Activated T-helper 1 cell treated with Interleukin-2 at 50 U/mL for 16 hours (primary cell): ENCODE measurements around the gene MYOC.
"Not testable (repeated sequence)": the region's sequence is repeated elsewhere in the genome, so short reads cannot be mapped to it uniquely, and the experiment has no call there.

Experiments used
- DNase-seq: peaks from one replicate; pipeline ENCODE4 v3.0.0-alpha.2; 2020; ENCODE audit warnings: low read depth

MYOC gene

DNA sequence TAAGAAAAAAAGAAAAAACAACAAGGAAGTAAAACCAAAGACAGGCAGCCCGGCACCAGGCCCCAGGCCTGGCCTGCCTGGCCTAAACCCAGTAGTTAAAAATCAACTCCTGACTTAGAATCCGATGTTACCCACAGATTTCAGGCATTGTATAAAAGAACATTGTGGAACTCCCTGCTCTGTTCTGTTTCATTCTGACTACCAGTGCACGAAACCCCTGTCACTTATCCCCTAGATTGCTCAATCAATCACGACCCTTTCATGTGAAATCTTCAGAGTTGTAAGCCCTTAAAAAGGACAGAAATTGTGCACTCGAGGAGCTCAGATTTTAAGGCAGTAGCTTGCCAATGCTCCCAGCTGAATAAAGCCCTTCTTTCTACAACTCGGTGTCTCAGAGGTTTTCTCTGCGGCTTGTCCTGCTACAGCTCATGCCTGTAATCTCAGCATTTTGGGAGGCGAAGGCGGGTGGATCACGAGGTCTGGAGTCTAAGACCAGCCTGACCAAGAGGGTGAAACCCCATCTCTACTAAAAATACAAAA is 46.0 kb downstream of the MYOC start:
- DNase-seq, result no peak

DNA sequence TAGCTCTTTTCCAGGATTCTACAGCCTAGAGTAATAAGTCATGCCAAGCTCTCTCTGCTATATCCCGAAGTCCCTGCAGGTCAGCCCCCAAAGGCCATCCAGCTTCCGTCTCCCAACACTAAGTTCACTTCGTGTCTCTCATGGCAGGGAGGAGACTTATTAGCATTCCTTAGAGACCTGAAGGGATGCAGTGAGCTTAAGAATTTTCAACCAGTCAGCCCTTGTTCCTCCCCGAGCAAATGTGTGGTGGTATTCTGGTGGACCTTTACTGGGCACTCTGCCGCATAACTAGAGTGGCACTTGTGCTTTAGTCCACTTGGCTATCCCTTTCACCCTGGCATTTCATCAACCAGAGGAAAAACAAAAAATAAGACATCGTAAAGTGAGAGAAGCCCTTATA is 49.4 kb downstream of the MYOC start:
- DNase-seq, result not testable (repeated sequence)

GRCh38 chr1:171600862-171601261 is 51.6 kb downstream of the MYOC start:
- no peak for DNase-seq

DNA sequence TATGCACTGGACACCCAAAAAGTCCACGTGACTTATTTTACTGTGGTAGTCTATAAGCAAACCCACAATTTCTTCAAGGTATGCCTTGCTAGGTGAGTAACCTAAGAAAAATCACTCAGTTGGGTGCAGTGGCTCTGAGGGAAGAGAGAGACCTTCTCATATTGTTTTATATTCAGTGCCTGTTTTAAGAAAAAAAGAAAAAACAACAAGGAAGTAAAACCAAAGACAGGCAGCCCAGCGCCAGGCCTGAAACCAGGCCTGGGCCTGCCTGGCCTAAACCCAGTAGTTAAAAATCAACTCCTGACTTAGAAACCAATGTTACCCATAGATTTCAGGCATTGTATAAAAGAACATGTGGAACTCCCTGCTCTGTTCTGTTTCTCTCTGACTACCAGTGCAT is 52.2 kb downstream of the MYOC start:
- not testable (repeated sequence) for DNase-seq

DNA sequence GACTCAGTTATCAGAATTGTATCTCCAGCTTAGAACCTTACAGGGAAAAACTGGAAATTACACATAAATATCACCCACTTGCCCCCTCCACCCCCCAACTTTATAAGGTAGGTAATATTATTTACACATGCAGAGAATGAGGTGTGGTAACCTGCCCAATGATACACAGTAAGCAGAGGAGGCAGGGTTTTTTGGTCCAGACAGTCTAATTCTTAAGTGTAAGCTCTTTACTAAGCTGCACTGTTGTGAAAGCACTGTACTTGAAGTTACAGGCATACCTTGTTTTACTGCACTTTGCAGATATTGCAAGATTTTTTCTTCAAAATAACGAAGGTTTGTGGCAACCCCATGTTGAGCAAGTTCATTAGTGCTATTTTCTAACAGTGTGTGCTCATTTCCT is 55.3 kb downstream of the MYOC start:
- no peak for DNase-seq

DNA sequence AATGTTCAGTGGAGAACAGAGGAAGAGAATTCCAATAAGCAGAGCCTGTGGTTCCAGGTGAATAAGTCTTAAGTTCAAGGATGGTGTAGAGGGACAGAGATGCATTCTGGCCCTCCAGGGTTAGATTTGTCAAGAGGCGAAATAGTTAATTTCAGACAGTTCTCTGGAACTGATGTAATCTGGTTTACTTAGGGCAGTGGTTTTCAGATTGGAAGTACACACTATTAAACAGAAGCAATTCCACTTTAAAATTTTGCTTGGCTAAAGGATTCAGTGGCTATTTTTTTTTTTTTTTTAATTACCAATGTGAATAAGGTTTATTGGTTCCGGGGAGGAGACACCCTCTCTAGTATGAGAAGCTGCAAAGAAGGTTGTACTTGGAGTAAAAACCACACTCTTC is 55.8 kb downstream of the MYOC start:
- DNase-seq, result no peak

DNA sequence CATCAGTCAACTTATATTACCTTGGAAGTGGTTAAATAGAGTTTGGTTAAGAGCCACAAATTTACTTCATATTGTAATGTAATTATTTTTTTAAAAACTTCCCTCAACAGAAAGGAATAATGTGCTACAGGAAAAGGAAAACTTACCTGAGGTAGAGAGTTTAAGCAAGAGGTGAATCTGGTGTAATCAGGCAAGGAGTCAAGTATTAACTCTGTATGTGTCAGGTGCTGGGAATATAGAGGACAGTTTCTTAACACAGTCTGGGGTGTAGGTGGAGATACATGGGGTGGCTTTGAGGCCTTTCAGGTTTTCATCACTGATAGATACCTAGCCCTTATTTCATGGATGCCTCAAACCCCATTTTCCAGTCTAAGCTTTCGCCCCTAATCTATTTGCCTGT is 56.4 kb downstream of the MYOC start:
- no peak for DNase-seq

DNA sequence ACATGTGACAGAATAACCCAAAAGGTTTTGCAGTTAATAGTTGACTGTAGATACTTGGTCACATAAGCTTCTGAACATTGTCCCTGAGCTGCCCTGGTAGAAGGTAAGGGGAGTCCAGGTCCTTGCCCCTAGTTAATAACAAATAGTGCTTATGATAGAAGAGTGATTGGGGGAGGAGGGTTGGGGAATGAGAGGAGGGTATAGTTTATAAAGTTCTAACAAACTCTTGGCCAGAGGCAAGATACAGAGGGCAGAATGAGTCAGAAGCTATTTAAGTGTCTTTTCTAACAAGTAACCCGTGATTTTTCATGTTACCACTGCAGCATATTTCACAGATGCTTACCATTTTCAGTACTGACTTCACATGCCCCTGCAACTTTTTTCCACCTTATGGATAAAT is 57.2 kb downstream of the MYOC start:
- DNase-seq, result no peak

- no peak for DNase-seq
Observed at GRCh38 chr1:171590022-171590421, 62.5 kb downstream of the MYOC start.

- no peak for DNase-seq
Observed at GRCh38 chr1:171588230-171588629, 64.3 kb downstream of the MYOC start.

GRCh38 chr1:171585715-171586114 is 66.8 kb downstream of the MYOC start:
- DNase-seq, result no peak
